ENCODE data around the gene SLAMF7.
"Not testable (repeated sequence)": the region's sequence is repeated elsewhere in the genome, so short reads cannot be mapped to it uniquely, and the experiment has no call there.

SLAMF7 gene

GRCh38 chr1:160721473-160721872 is 17.6 kb upstream of the SLAMF7 start:
- DNase-seq = no peak

GRCh38 chr1:160722726-160723125 is 16.3 kb upstream of the SLAMF7 start:
- DNase-seq = no peak

GRCh38 chr1:160723332-160723731 is 15.7 kb upstream of the SLAMF7 start:
- no peak for DNase-seq

GRCh38 chr1:160724465-160725242 is 14.4 kb upstream of the SLAMF7 start:
- DNase-seq = no peak

GRCh38 chr1:160726114-160726497 is 12.9 kb upstream of the SLAMF7 start:
- DNase-seq = peak; percentile 43 to 47

- peak; percentile 80 to 87 for DNase-seq
Measured at GRCh38 chr1:160726498-160727315, 12.3 kb upstream of the SLAMF7 start.

GRCh38 chr1:160727316-160727640 is 11.8 kb upstream of the SLAMF7 start:
- DNase-seq = no peak

- not testable (repeated sequence) for DNase-seq
Measured at GRCh38 chr1:160731564-160731963, 7.5 kb upstream of the SLAMF7 start.

- no peak for DNase-seq
Measured at GRCh38 chr1:160731990-160732389, 7.1 kb upstream of the SLAMF7 start.

- no peak for DNase-seq
Measured at GRCh38 chr1:160733898-160734297, 5.1 kb upstream of the SLAMF7 start.

GRCh38 chr1:160734301-160734700 is 4.7 kb upstream of the SLAMF7 start:
- no peak for DNase-seq

- no peak for DNase-seq
Measured at GRCh38 chr1:160738271-160738670, 776 bp upstream of the SLAMF7 start.

- no peak for DNase-seq
Measured at GRCh38 chr1:160740133-160740688, 1.2 kb downstream of the SLAMF7 start.

- no peak for DNase-seq
Measured at GRCh38 chr1:160741092-160741501, 2.0 kb downstream of the SLAMF7 start.

- DNase-seq = no peak
Measured at GRCh38 chr1:160741612-160742348, 2.7 kb downstream of the SLAMF7 start.

- no peak for DNase-seq
Measured at GRCh38 chr1:160742428-160743127, 3.5 kb downstream of the SLAMF7 start.

- no peak for DNase-seq
Measured at GRCh38 chr1:160743266-160743665, 4.2 kb downstream of the SLAMF7 start.

GRCh38 chr1:160744199-160744851 is 5.3 kb downstream of the SLAMF7 start:
- no peak for DNase-seq

- DNase-seq = no peak
Measured at GRCh38 chr1:160744852-160745520, 5.9 kb downstream of the SLAMF7 start.

- no peak for DNase-seq
Measured at GRCh38 chr1:160745551-160745950, 6.5 kb downstream of the SLAMF7 start.

- DNase-seq = no peak
Measured at GRCh38 chr1:160746836-160747500, 7.9 kb downstream of the SLAMF7 start.

Measured in AML-193 (cell line).